Lung (tissue), 12 donors: ENCODE results near the gene KRTAP3-3. TPM values are rescaled to one million over a fixed set of nuclear protein-coding genes. Genes with fewer than 3 reads are reported as not detected.

Source experiments
- ATAC-seq: fragments of 200-7000 bp; cut with Tn5 transposase; one replicate; pipeline ENCODE4 v1.9.1; 2020; ENCODE audit warnings: moderate number of reproducible peaks; ENCODE audit not compliant: insufficient read depth, low FRiP score
- DNase-seq, 3 donors: peaks; one replicate each; pipeline ENCODE4 v3.0.0-alpha.2; 2013 to 2017
- H3K27ac ChIP-seq, 2 donors: one replicate each; pipeline ENCODE4 v1.5.1; 2013; ENCODE audit warnings: mild to moderate bottlenecking in 2 of 2, moderate library complexity in 2 of 2, control low read depth in 1 of 2, inconsistent platforms in 1 of 2, low read depth in 1 of 2, low read length in 1 of 2
- H3K27me3 ChIP-seq, 3 donors: one replicate each; pipeline ENCODE4 v1.5.1; 2013; ENCODE audit warnings: low read length in 2 of 3; ENCODE audit not compliant: control insufficient read depth in 3 of 3, insufficient read depth in 3 of 3
- H3K36me3 ChIP-seq, 4 donors: one replicate each; pipeline ENCODE4 v1.5.1; 2013; ENCODE audit warnings: low read length in 4 of 4, mild to moderate bottlenecking in 1 of 4, moderate library complexity in 1 of 4; ENCODE audit not compliant: control insufficient read depth in 4 of 4, insufficient read depth in 4 of 4
- H3K4me1 ChIP-seq, 5 donors: one replicate each; pipeline ENCODE4 v1.5.1; 2013; ENCODE audit warnings: low read length in 5 of 5, mild to moderate bottlenecking in 2 of 5, moderate library complexity in 1 of 5; ENCODE audit not compliant: control insufficient read depth in 5 of 5, insufficient read depth in 5 of 5
- H3K4me3 ChIP-seq: one replicate; pipeline ENCODE4 v1.5.1; 2013; ENCODE audit warnings: mild to moderate bottlenecking, control low read depth, moderate library complexity
- H3K9ac ChIP-seq, 2 donors: one replicate each; pipeline ENCODE4 v1.5.1; 2013; ENCODE audit warnings: low read length in 2 of 2, control low read depth in 1 of 2; ENCODE audit not compliant: insufficient read depth in 1 of 2
- H3K9me3 ChIP-seq, 4 donors: one replicate each; pipeline ENCODE4 v1.5.1; 2013; ENCODE audit warnings: low read length in 3 of 4, mild to moderate bottlenecking in 1 of 4, moderate library complexity in 1 of 4; ENCODE audit not compliant: control insufficient read depth in 4 of 4, insufficient read depth in 3 of 4
- WGBS, 2 donors: extraction: QIAGEN DNeasy Blood & Tissue Kit; methylation state at CpG; one replicate each; pipeline ENCODE4 v1.1.7; 2013; 5-methylcytosine and 5-hydroxymethylcytosine counted together
- polyA plus RNA-seq, 2 donors: library from polyadenylated mRNA; stranded (reverse); fragments of 200-250 nt; gene quantifications; one replicate each; pipeline ENCODE4 v1.2.1, GENCODE V29; 2013
- total RNA-seq, 2 donors: library from RNA; depleted of rRNA in 1 of 2; stranded (reverse); fragments of >200 nt in 1 of 2; gene quantifications; one replicate each; pipeline ENCODE4 v1.2.1, GENCODE V29; 2014 to 2021
- TF ChIP-seq, protein P1 (sequence below): IDR thresholded peaks from 2 replicates; pipeline ENCODE4 v1.5.1; 2012; ENCODE audit warnings: mild to moderate bottlenecking; ENCODE audit errors: control extremely low read depth, extremely low read depth
- donor health status: control.
- donor health status: control.
- donor health status: Bipolar disorder and iron deficiency.
- donor health status: healthy.
- donor health status: DM: yes; HTN: yes; CAD: no.

KRTAP3-3 gene
- total and polyA plus RNA-seq, 4 donors, result not detected

DNA sequence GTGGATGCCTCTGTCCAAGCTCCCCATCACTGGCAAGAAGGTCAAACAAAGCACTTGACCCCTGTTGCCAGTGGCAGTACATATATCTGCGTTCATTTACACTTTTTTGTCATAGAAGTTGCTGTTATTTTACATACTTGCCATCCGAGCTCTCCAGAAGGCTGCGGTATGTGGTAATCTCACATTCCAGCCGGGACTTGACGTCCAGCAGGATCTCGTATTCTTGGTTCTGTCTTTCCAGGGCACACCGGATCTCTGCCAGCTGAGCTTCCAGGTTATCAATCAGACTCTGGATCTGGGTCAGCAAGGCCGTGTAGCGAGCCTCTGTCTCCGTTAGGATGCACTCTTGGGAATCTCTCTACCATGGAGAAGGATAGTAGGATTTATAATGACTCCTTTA is 33.8 kb downstream of the KRTAP3-3 start:
- WGBS, 2 donors, result 49 to 67% methylated on average over 10 of the region's 10 CpGs

DNA sequence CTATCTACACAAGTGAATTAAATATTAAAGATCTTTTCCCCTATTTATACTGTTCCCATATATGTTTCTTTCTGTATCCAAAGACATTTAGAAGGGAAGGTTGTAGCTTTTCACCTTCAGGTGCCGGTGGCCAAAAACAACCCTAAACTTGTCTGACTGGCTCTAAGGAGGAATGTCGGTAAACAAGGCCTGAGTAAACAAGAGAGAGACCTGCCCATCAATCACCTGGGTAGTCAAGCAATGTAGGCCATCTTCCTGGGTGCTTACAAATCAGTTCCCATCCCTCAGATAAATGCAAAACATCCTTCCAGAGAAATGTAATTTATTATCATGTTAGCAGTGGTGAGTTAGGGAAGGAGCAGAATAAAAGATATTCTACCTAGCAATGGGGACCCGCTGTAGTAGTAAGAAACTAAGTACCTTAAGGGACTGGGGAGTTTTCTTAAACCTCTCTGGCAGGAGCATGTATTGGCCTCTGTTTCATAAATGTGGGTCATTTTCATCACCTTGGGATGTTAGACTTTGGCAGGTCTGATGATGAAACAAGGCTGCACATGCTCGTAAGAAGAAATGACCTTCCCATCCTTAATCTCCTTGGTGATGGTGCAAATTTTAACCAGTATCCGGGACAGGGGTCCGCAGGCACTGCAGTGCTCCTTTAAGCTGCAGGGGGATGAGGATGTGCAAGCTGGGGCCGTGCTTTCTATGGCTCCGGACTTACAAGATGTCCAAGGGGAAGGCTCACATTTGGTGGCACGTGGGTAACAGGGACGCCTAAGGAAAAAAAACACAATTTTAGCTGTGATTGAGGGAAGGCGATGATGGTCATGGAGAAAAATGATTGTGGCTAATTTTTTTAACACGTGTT is 35.6 kb downstream of the KRTAP3-3 start:
- TF ChIP-seq, protein P1, sequence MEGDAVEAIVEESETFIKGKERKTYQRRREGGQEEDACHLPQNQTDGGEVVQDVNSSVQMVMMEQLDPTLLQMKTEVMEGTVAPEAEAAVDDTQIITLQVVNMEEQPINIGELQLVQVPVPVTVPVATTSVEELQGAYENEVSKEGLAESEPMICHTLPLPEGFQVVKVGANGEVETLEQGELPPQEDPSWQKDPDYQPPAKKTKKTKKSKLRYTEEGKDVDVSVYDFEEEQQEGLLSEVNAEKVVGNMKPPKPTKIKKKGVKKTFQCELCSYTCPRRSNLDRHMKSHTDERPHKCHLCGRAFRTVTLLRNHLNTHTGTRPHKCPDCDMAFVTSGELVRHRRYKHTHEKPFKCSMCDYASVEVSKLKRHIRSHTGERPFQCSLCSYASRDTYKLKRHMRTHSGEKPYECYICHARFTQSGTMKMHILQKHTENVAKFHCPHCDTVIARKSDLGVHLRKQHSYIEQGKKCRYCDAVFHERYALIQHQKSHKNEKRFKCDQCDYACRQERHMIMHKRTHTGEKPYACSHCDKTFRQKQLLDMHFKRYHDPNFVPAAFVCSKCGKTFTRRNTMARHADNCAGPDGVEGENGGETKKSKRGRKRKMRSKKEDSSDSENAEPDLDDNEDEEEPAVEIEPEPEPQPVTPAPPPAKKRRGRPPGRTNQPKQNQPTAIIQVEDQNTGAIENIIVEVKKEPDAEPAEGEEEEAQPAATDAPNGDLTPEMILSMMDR, result no peak
- H3K36me3 ChIP-seq, result no peaks in the 10 kb centered on the region
- H3K4me3 ChIP-seq, result no peak overlapping the region
- no peak overlapping the region for H3K27ac ChIP-seq
- no peak overlapping the region for H3K9ac ChIP-seq
- no peaks in the 10 kb centered on the region for H3K9me3 ChIP-seq
- 76 to 85% methylated on average over 12 of the region's 12 CpGs for WGBS, 2 donors
- DNase-seq (peak in 1 of 3 donors; percentile 32), ATAC-seq (no peak)
- peaks cover 0 to 17% (median 0%) of the 10 kb centered on the region in 3 donors for H3K27me3 ChIP-seq
- H3K4me1 ChIP-seq, result peaks cover 0 to 8% (median 0%) of the 10 kb centered on the region in 5 donors

More for the DNA sequence above, 33.8 kb downstream of the KRTAP3-3 start:
- H3K9me3 ChIP-seq, result no peaks in the 10 kb centered on the region
- H3K27me3 ChIP-seq, result peaks cover 0 to 12% (median 0%) of the 10 kb centered on the region in 3 donors
- DNase-seq (peak; percentile 19 to 45 (median 25)), ATAC-seq (no peak)
- H3K9ac ChIP-seq, result no peak overlapping the region
- H3K4me3 ChIP-seq, result no peak overlapping the region
- H3K27ac ChIP-seq, result no peak overlapping the region
- peaks cover 0 to 8% (median 0%) of the 10 kb centered on the region in 5 donors for H3K4me1 ChIP-seq
- TF ChIP-seq, protein P1, result no peak
- H3K36me3 ChIP-seq, result no peaks in the 10 kb centered on the region

DNA sequence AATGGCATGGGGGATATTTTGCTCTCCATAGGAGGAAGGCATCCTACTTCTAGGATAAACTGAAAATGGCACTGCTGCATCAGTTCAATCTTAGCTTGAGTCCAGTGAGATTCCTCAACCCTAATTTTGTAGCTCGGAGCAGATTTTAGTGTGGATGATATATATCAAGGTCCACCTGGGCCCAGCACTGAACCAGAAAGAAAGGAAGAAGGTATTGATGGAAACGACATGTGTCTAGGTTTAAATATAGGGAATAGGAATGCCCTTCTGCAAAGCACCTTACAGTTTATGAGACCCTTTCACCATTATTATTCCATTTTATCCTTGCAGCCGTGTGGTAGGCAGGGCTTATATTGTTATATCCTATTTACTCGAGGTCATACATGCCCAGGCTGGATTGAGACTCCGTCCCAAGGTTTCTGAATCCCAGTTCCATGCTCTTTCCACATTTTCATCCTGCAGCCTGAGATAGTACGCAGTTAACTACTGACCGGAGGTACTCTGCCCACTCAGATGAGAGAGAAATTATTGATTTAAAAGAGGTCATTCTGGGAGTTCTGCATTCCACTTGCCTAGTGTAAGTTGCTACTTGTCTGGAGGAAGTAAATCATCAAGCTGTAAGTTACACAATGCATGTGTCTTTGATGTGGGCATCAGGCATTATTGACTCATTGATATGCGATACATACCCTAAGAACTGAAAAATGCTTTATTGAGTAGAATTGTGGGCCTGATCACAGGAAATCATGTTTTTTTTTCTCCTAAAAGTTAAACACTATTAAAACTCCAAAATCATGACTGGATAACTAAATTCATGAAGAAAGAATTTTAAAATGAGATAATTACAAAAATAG is 37.3 kb downstream of the KRTAP3-3 start:
- Histone ChIP-seq H3K27ac (no peak overlapping the region), H3K9ac (no peak overlapping the region), H3K4me3 (no peak overlapping the region), H3K27me3 (peaks cover 0 to 17% (median 0%) of the 10 kb centered on the region in 3 donors), H3K36me3 (no peaks in the 10 kb centered on the region), H3K4me1 (peaks cover 0 to 8% (median 0%) of the 10 kb centered on the region in 5 donors), H3K9me3 (no peaks in the 10 kb centered on the region)
- TF ChIP-seq, protein P1, result no peak
- ATAC-seq, result no peak
- WGBS, 2 donors, result 63 to 80% methylated on average over 8 of the region's 8 CpGs
- DNase-seq, result peak in 2 of 3 donors; percentile 25 to 47
